ENCODE data around the gene MIDN.

GRCh38 chr19:1298235-1298634 lies 49.9 kb downstream of the MIDN start:
- TF ChIP-seq, protein P1, sequence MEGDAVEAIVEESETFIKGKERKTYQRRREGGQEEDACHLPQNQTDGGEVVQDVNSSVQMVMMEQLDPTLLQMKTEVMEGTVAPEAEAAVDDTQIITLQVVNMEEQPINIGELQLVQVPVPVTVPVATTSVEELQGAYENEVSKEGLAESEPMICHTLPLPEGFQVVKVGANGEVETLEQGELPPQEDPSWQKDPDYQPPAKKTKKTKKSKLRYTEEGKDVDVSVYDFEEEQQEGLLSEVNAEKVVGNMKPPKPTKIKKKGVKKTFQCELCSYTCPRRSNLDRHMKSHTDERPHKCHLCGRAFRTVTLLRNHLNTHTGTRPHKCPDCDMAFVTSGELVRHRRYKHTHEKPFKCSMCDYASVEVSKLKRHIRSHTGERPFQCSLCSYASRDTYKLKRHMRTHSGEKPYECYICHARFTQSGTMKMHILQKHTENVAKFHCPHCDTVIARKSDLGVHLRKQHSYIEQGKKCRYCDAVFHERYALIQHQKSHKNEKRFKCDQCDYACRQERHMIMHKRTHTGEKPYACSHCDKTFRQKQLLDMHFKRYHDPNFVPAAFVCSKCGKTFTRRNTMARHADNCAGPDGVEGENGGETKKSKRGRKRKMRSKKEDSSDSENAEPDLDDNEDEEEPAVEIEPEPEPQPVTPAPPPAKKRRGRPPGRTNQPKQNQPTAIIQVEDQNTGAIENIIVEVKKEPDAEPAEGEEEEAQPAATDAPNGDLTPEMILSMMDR (IDR thresholded peaks at IDR 0.05; ENCODE audit: low read depth, low read length, poor library complexity, severe bottlenecking), result no peak
- no peak for TF ChIP-seq EZH2phosphoT487 (IDR thresholded peaks at IDR 0.05; ENCODE audit: borderline replicate concordance, low read length)
